ENCODE data around the gene MYBPC3.

- no peak for TF ChIP-seq EZH2 (IDR thresholded peaks at IDR 0.05)
- no peak for TF ChIP-seq POLR2AphosphoS5 (IDR thresholded peaks at IDR 0.05; ENCODE audit: borderline replicate concordance, low read depth, low read length)
- no peak for TF ChIP-seq FOXP2 (optimal IDR thresholded peaks at IDR 0.05; ENCODE audit: control extremely low read depth, extremely low read length, insufficient read depth)
Observed at GRCh38 chr11:47395223-47396048, 42.9 kb upstream of the MYBPC3 start.
